GM23338 (cell line): ENCODE data around the gene ACCS. TPM values are rescaled to one million over a fixed set of nuclear protein-coding genes. Genes with fewer than 3 reads are reported as not detected.

ENCODE experiments used
- ATAC-seq: fragments of 200-7000 bp; cut with Tn5 transposase; 3 replicates; pipeline ENCODE4 v1.9.1; 2020
- DNase-seq: peaks from one replicate; pipeline ENCODE4 v3.0.0-alpha.2; 2015; ENCODE audit warnings: low spot score
- H2AFZ ChIP-seq: fragments of 200-600 bp; sonication (generic); 2 replicates; pipeline ENCODE4 v1.8.0; 2016; ENCODE audit warnings: antibody characterized with exemption, mild to moderate bottlenecking, moderate library complexity
- H3F3A ChIP-seq: fragments of 200-600 bp; sonication (generic); replicated peaks from 2 replicates; pipeline ENCODE4 v1.8.0; 2017; ENCODE audit warnings: antibody characterized with exemption, mixed run types, low read depth
- H3K27ac ChIP-seq: fragments of 200-600 bp; sonication (generic); 2 replicates; pipeline ENCODE4 v1.6.1; 2016; ENCODE audit warnings: low read depth
- H3K27me3 ChIP-seq: fragments of 200-600 bp; sonication (generic); 2 replicates; pipeline ENCODE4 v1.8.0; 2016; ENCODE audit warnings: mild to moderate bottlenecking, mixed run types, moderate library complexity; ENCODE audit not compliant: insufficient read depth
- H3K36me3 ChIP-seq: fragments of 200-600 bp; sonication (generic); 2 replicates; pipeline ENCODE4 v1.8.0; 2016; ENCODE audit warnings: mild to moderate bottlenecking; ENCODE audit not compliant: insufficient read depth
- H3K4me1 ChIP-seq: fragments of 200-600 bp; sonication (generic); 2 replicates; pipeline ENCODE4 v1.8.0; 2016; ENCODE audit warnings: mild to moderate bottlenecking, moderate library complexity; ENCODE audit not compliant: insufficient read depth
- H3K4me2 ChIP-seq: fragments of 200-600 bp; sonication (generic); 2 replicates; pipeline ENCODE4 v1.7.1; 2017; ENCODE audit warnings: mixed run types
- H3K4me3 ChIP-seq: fragments of 200-600 bp; sonication (generic); 2 replicates; pipeline ENCODE4 v1.6.1; 2016; ENCODE audit warnings: mixed run types
- H3K79me2 ChIP-seq: fragments of 200-600 bp; sonication (generic); replicated peaks from 2 replicates; pipeline ENCODE4 v1.8.0; 2017; ENCODE audit warnings: mild to moderate bottlenecking; ENCODE audit not compliant: insufficient read depth
- H3K9me2 ChIP-seq: fragments of 200-600 bp; sonication (generic); 2 replicates; pipeline ENCODE4 v1.8.0; 2017; ENCODE audit not compliant: insufficient read depth
- H4K20me1 ChIP-seq: fragments of 200-600 bp; sonication (generic); replicated peaks from 2 replicates; pipeline ENCODE4 v1.8.0; 2017; ENCODE audit warnings: mild to moderate bottlenecking; ENCODE audit not compliant: insufficient read depth
- H3K27ac Mint-ChIP-seq: 2 replicates; pipeline ENCODE4 v1.8.0; 2020; ENCODE audit warnings: inconsistent platforms, mild to moderate bottlenecking, moderate library complexity, mixed read lengths
- H3K27me3 Mint-ChIP-seq: 3 replicates; pipeline ENCODE4 v1.8.0; 2022; ENCODE audit warnings: low read depth, mild to moderate bottlenecking, moderate library complexity, mixed read lengths, inconsistent platforms; ENCODE audit not compliant: insufficient read depth, poor library complexity
- H3K36me3 Mint-ChIP-seq: 3 replicates; pipeline ENCODE4 v1.8.0; 2021; ENCODE audit warnings: low read depth, mild to moderate bottlenecking, inconsistent platforms, moderate library complexity, mixed read lengths
- H3K4me1 Mint-ChIP-seq: 3 replicates; pipeline ENCODE4 v1.8.0; 2020; ENCODE audit warnings: mild to moderate bottlenecking, inconsistent platforms, mixed read lengths
- H3K4me3 Mint-ChIP-seq: 3 replicates; pipeline ENCODE4 v1.8.0; 2021; ENCODE audit warnings: moderate library complexity, mild to moderate bottlenecking, inconsistent platforms, mixed read lengths
- H3K9me3 Mint-ChIP-seq: 3 replicates; pipeline ENCODE4 v1.8.0; 2020; ENCODE audit warnings: moderate library complexity, mild to moderate bottlenecking, inconsistent platforms, mixed read lengths
- CREB1 ChIP-seq: fragments of 250-450 bp; sonication (Bioruptor Pico); IDR thresholded peaks from 2 replicates; pipeline ENCODE4 v1.5.0; 2020; ENCODE audit warnings: low read depth, mild to moderate bottlenecking, moderate library complexity
- EZH2 ChIP-seq: fragments of 200-600 bp; sonication (generic); IDR thresholded peaks from one replicate; pipeline ENCODE4 v1.8.0; 2017; ENCODE audit warnings: antibody characterized with exemption, mild to moderate bottlenecking, low read depth; ENCODE audit not compliant: unreplicated experiment
- EZH2phosphoT487 ChIP-seq: fragments of 200-600 bp; sonication (generic); IDR thresholded peaks from one replicate; pipeline ENCODE4 v1.8.1; 2018; ENCODE audit warnings: antibody characterized with exemption; ENCODE audit not compliant: unreplicated experiment
- JUNB ChIP-seq: IDR thresholded peaks from one replicate; pipeline ENCODE4 v1.6.1; 2016; ENCODE audit warnings: antibody characterized with exemption; ENCODE audit not compliant: unreplicated experiment
- POLR2AphosphoS5 ChIP-seq: IDR thresholded peaks from 2 replicates; pipeline ENCODE4 v1.6.1; 2016; ENCODE audit warnings: antibody characterized with exemption, low read depth
- ZNF114 ChIP-seq: fragments of 250-450 bp; sonication (Bioruptor Pico); IDR thresholded peaks from 2 replicates; pipeline ENCODE4 v1.5.0; 2020; ENCODE audit warnings: mild to moderate bottlenecking, moderate library complexity
- ZNF331 ChIP-seq: fragments of 250-450 bp; sonication (Bioruptor Pico); IDR thresholded peaks from 2 replicates; pipeline ENCODE4 v1.5.0; 2020; ENCODE audit warnings: low read depth, mild to moderate bottlenecking, moderate library complexity
- polyA plus RNA-seq: library from polyadenylated mRNA; unstranded; fragments of >200 nt; fragmentation: Nextera tagmentation; extraction: Ambion mirVana; gene quantifications from 2 replicates; pipeline ENCODE4 v1.2.1, GENCODE V29; 2016
- total RNA-seq: library from RNA; depleted of rRNA; stranded (reverse); fragments of >200 nt; shearing (Covaris generic); gene quantifications from 2 replicates; pipeline ENCODE4 v1.2.3, GENCODE V29; 2014
- TF ChIP-seq, protein P1 (sequence below): fragments of 250-450 bp; sonication (Bioruptor Pico); IDR thresholded peaks from 2 replicates; pipeline ENCODE4 v1.5.0; 2020; ENCODE audit warnings: mild to moderate bottlenecking, moderate library complexity
- TF ChIP-seq, protein P2 (sequence below): IDR thresholded peaks from 2 replicates; pipeline ENCODE4 v1.6.1; 2016; ENCODE audit warnings: antibody characterized with exemption
- TF ChIP-seq, protein P3 (sequence below): IDR thresholded peaks from one replicate; pipeline ENCODE4 v1.6.1; 2018; ENCODE audit warnings: antibody characterized with exemption; ENCODE audit not compliant: unreplicated experiment
- TF ChIP-seq, protein P4 (sequence below), 2 experiments: fragments of 200-600 bp in 1 of 2; sonication (generic) in 1 of 2; conservative IDR thresholded peaks; 2 replicates each; pipeline versions ENCODE4 v1.5.1 to v1.6.1; 2016 to 2017; ENCODE audit warnings: antibody characterized with exemption in 2 of 2, low read depth in 2 of 2, mild to moderate bottlenecking in 2 of 2, moderate library complexity in 1 of 2

ACCS gene
- total and polyA plus RNA-seq, 2 experiments from 2014 or later, result 3.6 to 6.6 TPM

DNA sequence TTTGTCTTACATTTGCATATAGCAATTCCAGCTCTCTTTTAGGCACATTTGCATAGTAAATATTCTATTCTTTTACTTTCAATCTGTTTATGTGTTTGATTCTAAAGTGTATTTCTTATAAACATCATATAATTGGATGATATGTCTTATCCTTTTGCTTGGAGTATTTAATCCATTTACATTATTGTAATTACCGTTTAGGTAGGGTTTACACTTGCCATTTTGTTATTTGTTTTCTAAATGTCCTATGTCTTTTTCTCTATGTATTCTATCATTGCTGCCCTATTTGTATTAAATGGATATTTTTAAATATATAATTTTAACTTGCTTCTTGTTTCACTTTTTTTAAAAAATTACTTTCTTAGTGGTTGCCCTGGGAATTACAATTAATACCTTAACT lies 41.1 kb upstream of the ACCS start:
- Histone ChIP-seq H3K4me3 (no peak overlapping the region), H4K20me1 (no peaks in the 10 kb centered on the region), H3K27ac (no peak overlapping the region), H2AFZ (no peak overlapping the region), H3K27me3 (no peaks in the 10 kb centered on the region), H3K79me2 (no peaks in the 10 kb centered on the region), H3K4me2 (no peak overlapping the region), H3F3A (no peaks in the 10 kb centered on the region), H3K36me3 (no peaks in the 10 kb centered on the region), H3K4me1 (peaks cover under 1% of the 10 kb centered on the region; the same call in 1 of the 2 replicates), H3K9me2 (no peaks in the 10 kb centered on the region; the same call in 1 of the 2 replicates)
- Mint-ChIP-seq H3K4me3 (no peak overlapping the region), H3K9me3 (peaks cover 15% of the 10 kb centered on the region; the same call in 2 of the 3 replicates), H3K4me1 (peaks cover 4% of the 10 kb centered on the region), H3K27me3 (peaks cover 8% of the 10 kb centered on the region), H3K27ac (no peak overlapping the region), H3K36me3 (no peaks in the 10 kb centered on the region)
- TF ChIP-seq, protein P1, sequence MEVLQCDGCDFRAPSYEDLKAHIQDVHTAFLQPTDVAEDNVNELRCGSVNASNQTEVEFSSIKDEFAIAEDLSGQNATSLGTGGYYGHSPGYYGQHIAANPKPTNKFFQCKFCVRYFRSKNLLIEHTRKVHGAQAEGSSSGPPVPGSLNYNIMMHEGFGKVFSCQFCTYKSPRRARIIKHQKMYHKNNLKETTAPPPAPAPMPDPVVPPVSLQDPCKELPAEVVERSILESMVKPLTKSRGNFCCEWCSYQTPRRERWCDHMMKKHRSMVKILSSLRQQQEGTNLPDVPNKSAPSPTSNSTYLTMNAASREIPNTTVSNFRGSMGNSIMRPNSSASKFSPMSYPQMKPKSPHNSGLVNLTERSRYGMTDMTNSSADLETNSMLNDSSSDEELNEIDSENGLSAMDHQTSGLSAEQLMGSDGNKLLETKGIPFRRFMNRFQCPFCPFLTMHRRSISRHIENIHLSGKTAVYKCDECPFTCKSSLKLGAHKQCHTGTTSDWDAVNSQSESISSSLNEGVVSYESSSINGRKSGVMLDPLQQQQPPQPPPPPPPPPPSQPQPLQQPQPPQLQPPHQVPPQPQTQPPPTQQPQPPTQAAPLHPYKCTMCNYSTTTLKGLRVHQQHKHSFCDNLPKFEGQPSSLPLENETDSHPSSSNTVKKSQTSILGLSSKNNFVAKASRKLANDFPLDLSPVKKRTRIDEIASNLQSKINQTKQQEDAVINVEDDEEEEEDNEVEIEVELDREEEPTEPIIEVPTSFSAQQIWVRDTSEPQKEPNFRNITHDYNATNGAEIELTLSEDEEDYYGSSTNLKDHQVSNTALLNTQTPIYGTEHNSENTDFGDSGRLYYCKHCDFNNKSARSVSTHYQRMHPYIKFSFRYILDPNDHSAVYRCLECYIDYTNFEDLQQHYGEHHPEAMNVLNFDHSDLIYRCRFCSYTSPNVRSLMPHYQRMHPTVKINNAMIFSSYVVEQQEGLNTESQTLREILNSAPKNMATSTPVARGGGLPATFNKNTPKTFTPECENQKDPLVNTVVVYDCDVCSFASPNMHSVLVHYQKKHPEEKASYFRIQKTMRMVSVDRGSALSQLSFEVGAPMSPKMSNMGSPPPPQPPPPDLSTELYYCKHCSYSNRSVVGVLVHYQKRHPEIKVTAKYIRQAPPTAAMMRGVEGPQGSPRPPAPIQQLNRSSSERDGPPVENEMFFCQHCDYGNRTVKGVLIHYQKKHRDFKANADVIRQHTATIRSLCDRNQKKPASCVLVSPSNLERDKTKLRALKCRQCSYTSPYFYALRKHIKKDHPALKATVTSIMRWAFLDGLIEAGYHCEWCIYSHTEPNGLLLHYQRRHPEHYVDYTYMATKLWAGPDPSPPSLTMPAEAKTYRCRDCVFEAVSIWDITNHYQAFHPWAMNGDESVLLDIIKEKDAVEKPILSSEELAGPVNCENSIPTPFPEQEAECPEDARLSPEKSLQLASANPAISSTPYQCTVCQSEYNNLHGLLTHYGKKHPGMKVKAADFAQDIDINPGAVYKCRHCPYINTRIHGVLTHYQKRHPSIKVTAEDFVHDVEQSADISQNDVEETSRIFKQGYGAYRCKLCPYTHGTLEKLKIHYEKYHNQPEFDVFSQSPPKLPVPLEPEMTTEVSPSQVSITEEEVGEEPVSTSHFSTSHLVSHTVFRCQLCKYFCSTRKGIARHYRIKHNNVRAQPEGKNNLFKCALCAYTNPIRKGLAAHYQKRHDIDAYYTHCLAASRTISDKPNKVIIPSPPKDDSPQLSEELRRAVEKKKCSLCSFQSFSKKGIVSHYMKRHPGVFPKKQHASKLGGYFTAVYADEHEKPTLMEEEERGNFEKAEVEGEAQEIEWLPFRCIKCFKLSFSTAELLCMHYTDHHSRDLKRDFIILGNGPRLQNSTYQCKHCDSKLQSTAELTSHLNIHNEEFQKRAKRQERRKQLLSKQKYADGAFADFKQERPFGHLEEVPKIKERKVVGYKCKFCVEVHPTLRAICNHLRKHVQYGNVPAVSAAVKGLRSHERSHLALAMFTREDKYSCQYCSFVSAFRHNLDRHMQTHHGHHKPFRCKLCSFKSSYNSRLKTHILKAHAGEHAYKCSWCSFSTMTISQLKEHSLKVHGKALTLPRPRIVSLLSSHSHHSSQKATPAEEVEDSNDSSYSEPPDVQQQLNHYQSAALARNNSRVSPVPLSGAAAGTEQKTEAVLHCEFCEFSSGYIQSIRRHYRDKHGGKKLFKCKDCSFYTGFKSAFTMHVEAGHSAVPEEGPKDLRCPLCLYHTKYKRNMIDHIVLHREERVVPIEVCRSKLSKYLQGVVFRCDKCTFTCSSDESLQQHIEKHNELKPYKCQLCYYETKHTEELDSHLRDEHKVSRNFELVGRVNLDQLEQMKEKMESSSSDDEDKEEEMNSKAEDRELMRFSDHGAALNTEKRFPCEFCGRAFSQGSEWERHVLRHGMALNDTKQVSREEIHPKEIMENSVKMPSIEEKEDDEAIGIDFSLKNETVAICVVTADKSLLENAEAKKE (CRISPR knock-in tag), result no peak
- no peak for TF ChIP-seq JUNB
- TF ChIP-seq EZH2, result no peak
- TF ChIP-seq ZNF114 (CRISPR knock-in tag), result no peak
- no peak for TF ChIP-seq POLR2AphosphoS5
- TF ChIP-seq, protein P2, sequence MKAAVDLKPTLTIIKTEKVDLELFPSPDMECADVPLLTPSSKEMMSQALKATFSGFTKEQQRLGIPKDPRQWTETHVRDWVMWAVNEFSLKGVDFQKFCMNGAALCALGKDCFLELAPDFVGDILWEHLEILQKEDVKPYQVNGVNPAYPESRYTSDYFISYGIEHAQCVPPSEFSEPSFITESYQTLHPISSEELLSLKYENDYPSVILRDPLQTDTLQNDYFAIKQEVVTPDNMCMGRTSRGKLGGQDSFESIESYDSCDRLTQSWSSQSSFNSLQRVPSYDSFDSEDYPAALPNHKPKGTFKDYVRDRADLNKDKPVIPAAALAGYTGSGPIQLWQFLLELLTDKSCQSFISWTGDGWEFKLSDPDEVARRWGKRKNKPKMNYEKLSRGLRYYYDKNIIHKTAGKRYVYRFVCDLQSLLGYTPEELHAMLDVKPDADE, result no peak
- TF ChIP-seq, protein P3, sequence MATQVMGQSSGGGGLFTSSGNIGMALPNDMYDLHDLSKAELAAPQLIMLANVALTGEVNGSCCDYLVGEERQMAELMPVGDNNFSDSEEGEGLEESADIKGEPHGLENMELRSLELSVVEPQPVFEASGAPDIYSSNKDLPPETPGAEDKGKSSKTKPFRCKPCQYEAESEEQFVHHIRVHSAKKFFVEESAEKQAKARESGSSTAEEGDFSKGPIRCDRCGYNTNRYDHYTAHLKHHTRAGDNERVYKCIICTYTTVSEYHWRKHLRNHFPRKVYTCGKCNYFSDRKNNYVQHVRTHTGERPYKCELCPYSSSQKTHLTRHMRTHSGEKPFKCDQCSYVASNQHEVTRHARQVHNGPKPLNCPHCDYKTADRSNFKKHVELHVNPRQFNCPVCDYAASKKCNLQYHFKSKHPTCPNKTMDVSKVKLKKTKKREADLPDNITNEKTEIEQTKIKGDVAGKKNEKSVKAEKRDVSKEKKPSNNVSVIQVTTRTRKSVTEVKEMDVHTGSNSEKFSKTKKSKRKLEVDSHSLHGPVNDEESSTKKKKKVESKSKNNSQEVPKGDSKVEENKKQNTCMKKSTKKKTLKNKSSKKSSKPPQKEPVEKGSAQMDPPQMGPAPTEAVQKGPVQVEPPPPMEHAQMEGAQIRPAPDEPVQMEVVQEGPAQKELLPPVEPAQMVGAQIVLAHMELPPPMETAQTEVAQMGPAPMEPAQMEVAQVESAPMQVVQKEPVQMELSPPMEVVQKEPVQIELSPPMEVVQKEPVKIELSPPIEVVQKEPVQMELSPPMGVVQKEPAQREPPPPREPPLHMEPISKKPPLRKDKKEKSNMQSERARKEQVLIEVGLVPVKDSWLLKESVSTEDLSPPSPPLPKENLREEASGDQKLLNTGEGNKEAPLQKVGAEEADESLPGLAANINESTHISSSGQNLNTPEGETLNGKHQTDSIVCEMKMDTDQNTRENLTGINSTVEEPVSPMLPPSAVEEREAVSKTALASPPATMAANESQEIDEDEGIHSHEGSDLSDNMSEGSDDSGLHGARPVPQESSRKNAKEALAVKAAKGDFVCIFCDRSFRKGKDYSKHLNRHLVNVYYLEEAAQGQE, result no peak
- no peak for TF ChIP-seq CREB1
- TF ChIP-seq, protein P4, sequence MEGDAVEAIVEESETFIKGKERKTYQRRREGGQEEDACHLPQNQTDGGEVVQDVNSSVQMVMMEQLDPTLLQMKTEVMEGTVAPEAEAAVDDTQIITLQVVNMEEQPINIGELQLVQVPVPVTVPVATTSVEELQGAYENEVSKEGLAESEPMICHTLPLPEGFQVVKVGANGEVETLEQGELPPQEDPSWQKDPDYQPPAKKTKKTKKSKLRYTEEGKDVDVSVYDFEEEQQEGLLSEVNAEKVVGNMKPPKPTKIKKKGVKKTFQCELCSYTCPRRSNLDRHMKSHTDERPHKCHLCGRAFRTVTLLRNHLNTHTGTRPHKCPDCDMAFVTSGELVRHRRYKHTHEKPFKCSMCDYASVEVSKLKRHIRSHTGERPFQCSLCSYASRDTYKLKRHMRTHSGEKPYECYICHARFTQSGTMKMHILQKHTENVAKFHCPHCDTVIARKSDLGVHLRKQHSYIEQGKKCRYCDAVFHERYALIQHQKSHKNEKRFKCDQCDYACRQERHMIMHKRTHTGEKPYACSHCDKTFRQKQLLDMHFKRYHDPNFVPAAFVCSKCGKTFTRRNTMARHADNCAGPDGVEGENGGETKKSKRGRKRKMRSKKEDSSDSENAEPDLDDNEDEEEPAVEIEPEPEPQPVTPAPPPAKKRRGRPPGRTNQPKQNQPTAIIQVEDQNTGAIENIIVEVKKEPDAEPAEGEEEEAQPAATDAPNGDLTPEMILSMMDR (conservative IDR thresholded peaks at IDR 0.05; ENCODE audit: low read depth in 2 of 2), result no peak
- no peak for TF ChIP-seq ZNF331 (CRISPR knock-in tag)
- TF ChIP-seq EZH2phosphoT487, result no peak
- no peak for DNase-seq
- no peak for ATAC-seq
